ENCODE measurements around the gene ELOVL5.

DNA sequence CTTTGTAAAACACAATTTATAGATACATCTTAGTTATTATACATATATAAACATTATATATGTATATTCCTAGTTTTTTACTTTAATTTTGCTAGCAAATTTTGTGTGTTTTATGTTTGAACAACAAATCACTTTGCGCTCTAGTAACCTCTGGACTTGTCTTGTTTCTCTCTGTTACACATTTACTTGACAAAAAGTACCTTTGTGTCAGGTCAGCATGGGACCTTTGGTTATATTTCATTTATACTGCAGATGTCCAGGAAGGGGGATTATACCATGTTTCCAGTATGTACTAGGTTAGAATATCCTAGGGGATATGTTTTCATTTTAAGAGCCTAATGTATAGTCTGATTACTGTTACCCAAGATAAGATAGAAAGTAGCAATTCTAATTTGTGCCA, 28.5 kb upstream of the ELOVL5 start:
- TF ChIP-seq, protein P1, sequence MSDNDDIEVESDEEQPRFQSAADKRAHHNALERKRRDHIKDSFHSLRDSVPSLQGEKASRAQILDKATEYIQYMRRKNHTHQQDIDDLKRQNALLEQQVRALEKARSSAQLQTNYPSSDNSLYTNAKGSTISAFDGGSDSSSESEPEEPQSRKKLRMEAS (IDR thresholded peaks at IDR 0.05; ENCODE audit: low read depth), result no peak
- TF ChIP-seq RCOR1 (IDR thresholded peaks at IDR 0.05; ENCODE audit: low read length) (no peak), EP300 (IDR thresholded peaks at IDR 0.05; ENCODE audit: borderline replicate concordance in 1 of 2, low read depth in 1 of 2, low read length in 1 of 2) (no peak), NRF1 (IDR thresholded peaks at IDR 0.05; ENCODE audit: low read depth, low read length) (no peak), POLR2AphosphoS5 (IDR thresholded peaks at IDR 0.05; ENCODE audit: low read depth, low read length) (no peak)

Measured in SK-N-SH (cell line).